Breast epithelium (tissue), 4 donors: Measurements from ENCODE around the gene NDUFS6. TPM values are rescaled to one million over a fixed set of nuclear protein-coding genes. Genes with fewer than 3 reads are reported as not detected.

Source experiments
- DNase-seq, 2 donors: peaks; one replicate each; pipeline ENCODE4 v3.0.0-alpha.2; 2019; ENCODE audit warnings: low spot score in 2 of 2
- H3K27ac ChIP-seq, 2 donors: fragments of 200-600 bp; sonication (generic) in 1 of 2; one replicate each; pipeline ENCODE4 v1.5.1; 2016 to 2019; ENCODE audit warnings: mild to moderate bottlenecking in 1 of 2
- H3K27me3 ChIP-seq, 2 donors: fragments of 200-600 bp; sonication (generic) in 1 of 2; one replicate each; pipeline versions ENCODE4 v1.5.1 to v1.6.0; 2017 to 2019; ENCODE audit warnings: control low read depth in 1 of 2, mild to moderate bottlenecking in 1 of 2
- H3K36me3 ChIP-seq: fragments of 200-600 bp; one replicate; pipeline ENCODE4 v1.5.1; 2019
- H3K4me1 ChIP-seq, 2 donors: fragments of 200-600 bp; sonication (generic); one replicate each; pipeline ENCODE4 v1.5.1; 2016 to 2019; ENCODE audit warnings: control low read depth in 1 of 2
- H3K4me3 ChIP-seq, 3 donors: fragments of 200-600 bp; sonication (generic); 1 replicate in 2 of 3; 2 replicates in 1 of 3; pipeline ENCODE4 v1.5.1; 2016 to 2019; ENCODE audit warnings: mild to moderate bottlenecking in 3 of 3, moderate library complexity in 2 of 3
- H3K9me3 ChIP-seq, 2 donors: fragments of 200-600 bp; sonication (generic) in 1 of 2; one replicate each; pipeline ENCODE4 v1.5.1; 2016 to 2019; ENCODE audit warnings: control low read depth in 1 of 2
- POLR2A ChIP-seq: fragments of 450-650 bp; IDR thresholded peaks from one replicate; pipeline ENCODE4 v1.6.1; 2016; ENCODE audit warnings: antibody characterized with exemption, mild to moderate bottlenecking, moderate library complexity
- POLR2AphosphoS5 ChIP-seq, 3 donors: sonication (generic); formaldehyde crosslinking; IDR thresholded peaks; one replicate each; pipeline ENCODE4 v1.6.1; 2017; ENCODE audit warnings: antibody characterized with exemption in 3 of 3
- intact Hi-C: fragments of 100-400 bp; cut with DNase I; formaldehyde crosslinking; loops from one replicate; pipeline ENCODE4 v1.15.1; 2023; ENCODE audit warnings: low total_unique reads
- total RNA-seq, 3 donors: library from RNA; depleted of rRNA; stranded (reverse); fragments of >200 nt; gene quantifications; one replicate each; pipeline ENCODE4 v1.1.0, GENCODE V29; 2016
- TF ChIP-seq, protein P1 (sequence below), 3 donors: fragments of 450-650 bp; IDR thresholded peaks; one replicate each; pipeline ENCODE4 v1.5.1; 2016 to 2017; ENCODE audit warnings: antibody characterized with exemption in 3 of 3, mild to moderate bottlenecking in 3 of 3, moderate library complexity in 3 of 3

Gene NDUFS6
- total RNA-seq, 3 donors from 2014 or later = 37.9 to 68.8 (median 48.0) TPM

DNA sequence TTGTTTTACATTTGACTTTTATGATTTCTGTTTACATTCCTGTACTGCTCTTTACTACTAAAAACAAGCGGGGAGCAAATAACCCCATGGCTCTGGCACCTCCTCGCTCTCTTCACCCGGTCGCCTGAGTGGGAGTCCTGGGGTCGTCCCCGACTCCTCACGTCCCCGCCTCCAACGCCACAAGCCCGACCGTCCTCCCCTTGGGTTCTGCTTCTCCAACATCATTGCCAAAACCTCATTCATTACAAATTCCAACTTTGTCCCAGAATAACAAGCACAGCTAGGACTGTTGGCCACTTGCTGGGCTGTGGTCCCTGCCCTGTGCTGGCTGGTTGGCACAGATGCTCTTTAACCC is 36.6 kb upstream of the NDUFS6 start:
- Histone ChIP-seq H3K9me3 (no peaks in the 10 kb centered on the region), H3K27ac (no peak overlapping the region), H3K36me3 (no peaks in the 10 kb centered on the region), H3K4me3 (no peak overlapping the region), H3K27me3 (no peaks in the 10 kb centered on the region), H3K4me1 (no peaks in the 10 kb centered on the region)
- intact Hi-C loops = loop anchor here (5.0 kb wide), 1 partner anchor 583 kb away; no protein-coding TSS in a partner anchor
- peak in 1 of 2 donors; percentile 48 for DNase-seq
- TF ChIP-seq, protein P1, sequence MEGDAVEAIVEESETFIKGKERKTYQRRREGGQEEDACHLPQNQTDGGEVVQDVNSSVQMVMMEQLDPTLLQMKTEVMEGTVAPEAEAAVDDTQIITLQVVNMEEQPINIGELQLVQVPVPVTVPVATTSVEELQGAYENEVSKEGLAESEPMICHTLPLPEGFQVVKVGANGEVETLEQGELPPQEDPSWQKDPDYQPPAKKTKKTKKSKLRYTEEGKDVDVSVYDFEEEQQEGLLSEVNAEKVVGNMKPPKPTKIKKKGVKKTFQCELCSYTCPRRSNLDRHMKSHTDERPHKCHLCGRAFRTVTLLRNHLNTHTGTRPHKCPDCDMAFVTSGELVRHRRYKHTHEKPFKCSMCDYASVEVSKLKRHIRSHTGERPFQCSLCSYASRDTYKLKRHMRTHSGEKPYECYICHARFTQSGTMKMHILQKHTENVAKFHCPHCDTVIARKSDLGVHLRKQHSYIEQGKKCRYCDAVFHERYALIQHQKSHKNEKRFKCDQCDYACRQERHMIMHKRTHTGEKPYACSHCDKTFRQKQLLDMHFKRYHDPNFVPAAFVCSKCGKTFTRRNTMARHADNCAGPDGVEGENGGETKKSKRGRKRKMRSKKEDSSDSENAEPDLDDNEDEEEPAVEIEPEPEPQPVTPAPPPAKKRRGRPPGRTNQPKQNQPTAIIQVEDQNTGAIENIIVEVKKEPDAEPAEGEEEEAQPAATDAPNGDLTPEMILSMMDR (IDR thresholded peaks at IDR 0.05) = no peak
- TF ChIP-seq POLR2AphosphoS5 (IDR thresholded peaks at IDR 0.05) (no peak), POLR2A (no peak)

DNA sequence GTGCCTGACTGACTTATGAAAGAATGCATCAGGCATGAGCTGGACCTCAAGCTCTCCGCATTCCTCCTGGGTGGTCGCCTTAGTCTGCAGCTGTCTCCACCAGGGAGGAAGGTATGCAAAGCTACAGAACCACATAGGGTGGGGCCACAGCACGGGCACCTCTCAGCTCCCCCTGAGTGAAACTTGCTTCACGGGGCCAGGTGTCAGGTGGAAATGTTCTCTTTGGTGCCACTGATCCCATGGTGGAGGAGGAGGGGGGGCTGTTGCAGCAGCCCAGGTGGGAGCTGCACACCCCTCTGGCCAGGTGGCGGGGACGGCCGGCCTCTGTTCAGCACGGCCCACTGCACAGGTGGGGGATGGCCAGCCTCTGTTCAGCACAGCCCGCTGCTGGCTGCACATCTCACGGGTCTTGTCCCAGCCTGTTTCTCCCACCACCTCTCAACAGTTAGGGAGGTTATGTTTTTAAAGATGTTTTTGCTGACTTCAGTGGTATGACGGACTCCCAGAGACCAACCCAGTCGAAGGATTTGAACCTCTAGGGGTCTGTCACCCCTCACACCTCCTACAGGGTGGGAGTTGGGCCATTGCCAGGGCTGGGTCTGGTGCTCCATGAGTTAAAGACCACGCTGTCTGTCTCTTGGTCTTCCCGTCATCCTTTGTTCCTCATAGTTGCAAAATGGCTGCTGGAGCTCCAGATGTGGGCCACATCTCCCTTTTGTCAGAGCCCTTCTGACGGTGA is 35.9 kb upstream of the NDUFS6 start:
- no peaks in the 10 kb centered on the region for H3K27me3 ChIP-seq
- intact Hi-C loops = no loop called here
- H3K9me3 ChIP-seq = no peaks in the 10 kb centered on the region
- no peak for TF ChIP-seq POLR2AphosphoS5 (IDR thresholded peaks at IDR 0.05)
- TF ChIP-seq, protein P1 (IDR thresholded peaks at IDR 0.05) = no peak
- TF ChIP-seq POLR2A = no peak
- no peaks in the 10 kb centered on the region for H3K36me3 ChIP-seq
- DNase-seq = peak in 1 of 2 donors; percentile 35
- no peak overlapping the region for H3K4me3 ChIP-seq
- H3K4me1 ChIP-seq = no peaks in the 10 kb centered on the region
- H3K27ac ChIP-seq = no peak overlapping the region

DNA sequence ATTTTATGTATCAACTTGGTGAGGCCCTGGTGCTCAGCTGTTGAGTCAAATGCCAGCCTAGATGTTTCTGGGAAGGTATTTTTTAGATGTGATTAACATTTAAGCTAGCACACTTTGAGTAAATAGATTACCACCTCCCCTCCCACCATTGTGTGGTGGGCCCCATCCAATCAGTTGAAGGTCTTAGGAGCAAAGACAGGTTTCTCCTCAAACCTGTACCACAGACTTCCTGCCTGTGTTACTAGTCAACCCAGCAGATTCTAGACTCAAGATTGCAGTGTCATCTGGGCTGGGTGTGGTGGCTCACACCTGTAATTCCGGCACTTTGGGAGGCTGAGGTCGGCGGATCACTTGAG is 35.3 kb upstream of the NDUFS6 start:
- H3K27ac ChIP-seq = no peak overlapping the region
- H3K9me3 ChIP-seq = no peaks in the 10 kb centered on the region
- H3K4me3 ChIP-seq = no peak overlapping the region
- no peaks in the 10 kb centered on the region for H3K27me3 ChIP-seq
- no peaks in the 10 kb centered on the region for H3K4me1 ChIP-seq
- H3K36me3 ChIP-seq = no peaks in the 10 kb centered on the region
- intact Hi-C loops = no loop called here
- DNase-seq = no peak
- no peak for TF ChIP-seq POLR2AphosphoS5 (IDR thresholded peaks at IDR 0.05)
- TF ChIP-seq, protein P1 (IDR thresholded peaks at IDR 0.05) = no peak
- no peak for TF ChIP-seq POLR2A

DNA sequence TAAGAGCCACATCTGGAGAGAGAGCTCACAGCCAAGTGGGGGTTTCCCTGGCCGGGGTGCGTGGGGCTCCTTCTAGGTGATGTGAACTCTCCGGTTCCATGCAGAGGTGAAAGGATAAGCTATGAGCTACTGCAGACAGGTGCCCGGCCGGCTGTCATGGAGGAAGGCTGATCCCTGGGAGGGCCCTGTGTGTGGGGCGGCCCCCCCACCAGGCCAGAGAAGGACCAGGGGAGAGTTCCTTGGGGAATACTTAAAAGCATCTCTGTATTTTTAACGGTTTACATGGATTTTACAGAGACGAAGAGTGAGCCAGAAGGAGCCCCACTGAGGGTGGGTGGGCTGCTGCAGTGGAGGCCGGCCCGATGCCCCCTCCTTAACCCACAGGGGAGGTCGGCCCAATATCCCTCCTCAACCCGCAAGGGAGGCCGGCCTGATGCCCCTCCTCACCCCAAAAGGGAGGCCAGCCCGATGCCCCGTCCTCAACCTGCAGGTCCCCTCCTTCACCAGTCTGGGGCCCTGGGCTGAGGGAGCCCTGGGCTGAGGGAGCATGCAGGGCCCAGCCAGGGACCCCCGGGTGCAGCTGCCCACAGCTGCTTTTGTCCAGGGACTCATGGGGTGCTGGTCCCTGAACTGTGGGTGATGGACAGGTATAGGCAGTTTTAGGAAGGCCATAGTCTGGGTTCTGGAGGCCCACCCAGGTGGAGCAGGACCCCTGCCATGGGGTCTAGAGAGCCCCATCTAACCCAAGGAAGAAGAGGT is 33.5 kb upstream of the NDUFS6 start:
- H3K9me3 ChIP-seq = no peaks in the 10 kb centered on the region
- TF ChIP-seq, protein P1 (IDR thresholded peaks at IDR 0.05) = no peak
- TF ChIP-seq POLR2AphosphoS5 (IDR thresholded peaks at IDR 0.05) (no peak), POLR2A (no peak)
- no peaks in the 10 kb centered on the region for H3K4me1 ChIP-seq
- no peaks in the 10 kb centered on the region for H3K27me3 ChIP-seq
- intact Hi-C loops = loop anchor here (2.0 kb wide), 1 partner anchor 77 kb away; no protein-coding TSS in a partner anchor
- no peak overlapping the region for H3K27ac ChIP-seq
- no peak overlapping the region for H3K4me3 ChIP-seq
- no peaks in the 10 kb centered on the region for H3K36me3 ChIP-seq
- peak in 1 of 2 donors; percentile 31 for DNase-seq
